B cell (primary cell): ENCODE measurements around the gene DOCK4. TPM values are rescaled to one million over a fixed set of nuclear protein-coding genes. Genes with fewer than 3 reads are reported as not detected.

Experiments used
- ATAC-seq: fragments of 200-7000 bp; cut with Tn5 transposase; one replicate; pipeline ENCODE4 v1.10.0; 2021; ENCODE audit warnings: low read depth, mild to moderate bottlenecking, moderate number of reproducible peaks, moderate library complexity
- CTCF ChIA-PET: fragments of 350-600 bp; sonication (Branson Sonifier 250); formaldehyde crosslinking; loops from one replicate; lab custom pipeline; 2021; ENCODE audit warnings: antibody characterized with exemption, inconsistent platforms; lab: Charles Lee
- POLR2A ChIA-PET: fragments of 350-600 bp; sonication (Branson Sonifier 250); formaldehyde crosslinking; loops from one replicate; lab custom pipeline; 2021; ENCODE audit warnings: antibody characterized with exemption; lab: Charles Lee
- DNase-seq: peaks from one replicate; pipeline ENCODE4 v3.0.0; 2013
- H2AFZ ChIP-seq: 2 replicates; pipeline ENCODE4 v1.6.1; 2012; ENCODE audit warnings: mild to moderate bottlenecking, low read depth, low read length; ENCODE audit not compliant: insufficient read depth, poor library complexity, severe bottlenecking
- H3K27ac ChIP-seq, 2 donors: 1 replicate in 1 of 2; 2 replicates in 1 of 2; pipeline ENCODE4 v1.5.1; 2012 to 2013; ENCODE audit warnings: low read length in 2 of 2, mild to moderate bottlenecking in 2 of 2, moderate library complexity in 1 of 2
- H3K27me3 ChIP-seq, 4 experiments: fragments of 200-600 bp in 1 of 4; sonication (generic) in 1 of 4; replicated peaks in 1 of 4; 1 replicate in 2 of 4; 2 replicates in 2 of 4; pipeline versions ENCODE4 v1.6.1 to v1.7.0; 2013 to 2016; ENCODE audit warnings: low read length in 3 of 4, mild to moderate bottlenecking in 2 of 4, mixed read lengths in 1 of 4, moderate library complexity in 1 of 4; ENCODE audit not compliant: insufficient read depth in 4 of 4, control insufficient read depth in 3 of 4; ENCODE audit errors: control extremely low read depth in 1 of 4
- H3K36me3 ChIP-seq, 2 experiments: replicated peaks in 1 of 2; 1 replicate in 1 of 2; 2 replicates in 1 of 2; pipeline versions ENCODE4 v1.6.1 to v1.7.1; 2013; ENCODE audit warnings: low read length in 1 of 2; ENCODE audit not compliant: insufficient read depth in 2 of 2, control insufficient read depth in 1 of 2; ENCODE audit errors: control extremely low read depth in 1 of 2, extremely low read depth in 1 of 2
- H3K4me1 ChIP-seq, 2 donors: fragments of 200-600 bp in 1 of 2; sonication (generic) in 1 of 2; 1 replicate in 1 of 2; 2 replicates in 1 of 2; pipeline versions ENCODE4 v1.5.1 to v1.6.1; 2013 to 2017; ENCODE audit warnings: low read length in 2 of 2; ENCODE audit not compliant: control insufficient read depth in 2 of 2, insufficient read depth in 2 of 2
- H3K4me2 ChIP-seq: replicated peaks from 2 replicates; pipeline ENCODE3; 2012; ENCODE audit warnings: mild to moderate bottlenecking, low read depth, low read length; ENCODE audit not compliant: poor library complexity, severe bottlenecking
- H3K4me3 ChIP-seq, 5 experiments: fragments of 200-600 bp in 1 of 5; sonication (generic) in 1 of 5; 1 replicate in 3 of 5; 2 replicates in 2 of 5; pipeline versions ENCODE4 v1.5.1 to v1.7.0; 2011 to 2016; ENCODE audit warnings: low read length in 4 of 5, mild to moderate bottlenecking in 4 of 5, low read depth in 2 of 5, control low read depth in 1 of 5, moderate library complexity in 1 of 5; ENCODE audit not compliant: insufficient read depth in 1 of 5; ENCODE audit errors: control extremely low read depth in 1 of 5, extremely low read depth in 1 of 5
- H3K79me2 ChIP-seq: fragments of 200-600 bp; sonication (generic); one replicate; pipeline ENCODE4 v1.6.0; 2016; ENCODE audit warnings: low read length; ENCODE audit not compliant: control insufficient read depth, insufficient read depth
- H3K9ac ChIP-seq: fragments of 200-600 bp; sonication (generic); 2 replicates; pipeline ENCODE4 v1.6.1; 2017; ENCODE audit warnings: mild to moderate bottlenecking, low read length, moderate library complexity
- H3K9me3 ChIP-seq, 3 donors: one replicate each; pipeline versions ENCODE4 v1.6.1 to v1.7.1; 2013; ENCODE audit warnings: low read length in 2 of 3; ENCODE audit not compliant: control insufficient read depth in 2 of 3, insufficient read depth in 1 of 3; ENCODE audit errors: control extremely low read depth in 1 of 3
- H4K20me1 ChIP-seq: 2 replicates; pipeline ENCODE4 v1.6.0; 2012; ENCODE audit warnings: mild to moderate bottlenecking, low read length; ENCODE audit not compliant: insufficient read depth, control insufficient read depth, poor library complexity, severe bottlenecking
- H3K27ac Mint-ChIP-seq: one replicate; pipeline ENCODE4 v1.8.0; 2021; ENCODE audit warnings: mixed read lengths
- H3K27me3 Mint-ChIP-seq: one replicate; pipeline ENCODE4 v1.8.0; 2021; ENCODE audit warnings: mixed read lengths
- H3K4me1 Mint-ChIP-seq: one replicate; pipeline ENCODE4 v1.8.0; 2021; ENCODE audit warnings: mixed read lengths
- H3K4me3 Mint-ChIP-seq: one replicate; pipeline ENCODE4 v1.8.0; 2021; ENCODE audit warnings: mixed read lengths
- H3K9me3 Mint-ChIP-seq: one replicate; pipeline ENCODE4 v1.8.0; 2022; ENCODE audit warnings: mixed read lengths; ENCODE audit not compliant: insufficient read depth
- EZH2 ChIP-seq: IDR thresholded peaks from 2 replicates; pipeline ENCODE4 v1.6.1; 2012; ENCODE audit warnings: borderline replicate concordance, low read depth, mild to moderate bottlenecking, moderate library complexity, low read length; ENCODE audit not compliant: insufficient read depth, poor library complexity, severe bottlenecking
- WGBS: methylation state at CpG from one replicate; pipeline ENCODE4 v1.1.5; 2013; ENCODE audit warnings: missing lambda C conversion rate; ENCODE audit not compliant: insufficient coverage; 5-methylcytosine and 5-hydroxymethylcytosine counted together
- intact Hi-C: fragments of 100-400 bp; cut with micrococcal nuclease; formaldehyde crosslinking; loops from one replicate; pipeline ENCODE4 v1.10.0; 2022
- polyA plus RNA-seq: library from polyadenylated mRNA; depleted of rRNA; stranded (reverse); fragments of >200 nt; gene quantifications from 2 replicates; pipeline ENCODE4 v1.2.3, GENCODE V29; 2012
- total RNA-seq, 2 donors: library from RNA; stranded (reverse); fragments of 120-200 nt in 1 of 2; gene quantifications; 1 replicate in 1 of 2; 2 replicates in 1 of 2; pipeline versions ENCODE4 v1.2.3 to v1.2.4, GENCODE V29; 2013 to 2022
- TF ChIP-seq, protein P1 (sequence below): fragments of 200-600 bp; IDR thresholded peaks from one replicate; pipeline ENCODE4 v1.8.0; 2022; ENCODE audit warnings: antibody characterized with exemption, mild to moderate bottlenecking

DOCK4 gene
- total and polyA plus RNA-seq, 2 donors (not counting 1 experiment from before 2014, with no cell fraction given) = 0.03 to 4.1 TPM

- ChIA-PET POLR2A (no interaction called here), CTCF (no interaction called here)
- Mint-ChIP-seq H3K27me3 (peaks cover 5% of the 10 kb centered on the region), H3K4me3 (no peak overlapping the region), H3K27ac (no peak overlapping the region), H3K9me3 (no peaks in the 10 kb centered on the region), H3K4me1 (no peaks in the 10 kb centered on the region)
- Histone ChIP-seq H3K27me3 (peaks cover 0 to 4% (median 0%) of the 10 kb centered on the region in 4 experiments), H3K9ac (no peak overlapping the region), H3K36me3 (no peaks in the 10 kb centered on the region), H4K20me1 (no peaks in the 10 kb centered on the region), H3K4me3 (no peak overlapping the region), H3K4me1 (no peaks in the 10 kb centered on the region), H3K79me2 (no peaks in the 10 kb centered on the region), H3K4me2 (no peak overlapping the region), H3K9me3 (no peaks in the 10 kb centered on the region), H2AFZ (no peak overlapping the region), H3K27ac (no peak overlapping the region)
- ATAC-seq (no peak), DNase-seq (no peak)
- 100% methylated on average over 2 of the region's 4 CpGs for WGBS
- intact Hi-C loops = no loop called here
- TF ChIP-seq, protein P1, sequence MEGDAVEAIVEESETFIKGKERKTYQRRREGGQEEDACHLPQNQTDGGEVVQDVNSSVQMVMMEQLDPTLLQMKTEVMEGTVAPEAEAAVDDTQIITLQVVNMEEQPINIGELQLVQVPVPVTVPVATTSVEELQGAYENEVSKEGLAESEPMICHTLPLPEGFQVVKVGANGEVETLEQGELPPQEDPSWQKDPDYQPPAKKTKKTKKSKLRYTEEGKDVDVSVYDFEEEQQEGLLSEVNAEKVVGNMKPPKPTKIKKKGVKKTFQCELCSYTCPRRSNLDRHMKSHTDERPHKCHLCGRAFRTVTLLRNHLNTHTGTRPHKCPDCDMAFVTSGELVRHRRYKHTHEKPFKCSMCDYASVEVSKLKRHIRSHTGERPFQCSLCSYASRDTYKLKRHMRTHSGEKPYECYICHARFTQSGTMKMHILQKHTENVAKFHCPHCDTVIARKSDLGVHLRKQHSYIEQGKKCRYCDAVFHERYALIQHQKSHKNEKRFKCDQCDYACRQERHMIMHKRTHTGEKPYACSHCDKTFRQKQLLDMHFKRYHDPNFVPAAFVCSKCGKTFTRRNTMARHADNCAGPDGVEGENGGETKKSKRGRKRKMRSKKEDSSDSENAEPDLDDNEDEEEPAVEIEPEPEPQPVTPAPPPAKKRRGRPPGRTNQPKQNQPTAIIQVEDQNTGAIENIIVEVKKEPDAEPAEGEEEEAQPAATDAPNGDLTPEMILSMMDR = no peak
- TF ChIP-seq EZH2 = no peak
Observed at GRCh38 chr7:112068967-112069366, 137.2 kb downstream of the DOCK4 start.

DNA sequence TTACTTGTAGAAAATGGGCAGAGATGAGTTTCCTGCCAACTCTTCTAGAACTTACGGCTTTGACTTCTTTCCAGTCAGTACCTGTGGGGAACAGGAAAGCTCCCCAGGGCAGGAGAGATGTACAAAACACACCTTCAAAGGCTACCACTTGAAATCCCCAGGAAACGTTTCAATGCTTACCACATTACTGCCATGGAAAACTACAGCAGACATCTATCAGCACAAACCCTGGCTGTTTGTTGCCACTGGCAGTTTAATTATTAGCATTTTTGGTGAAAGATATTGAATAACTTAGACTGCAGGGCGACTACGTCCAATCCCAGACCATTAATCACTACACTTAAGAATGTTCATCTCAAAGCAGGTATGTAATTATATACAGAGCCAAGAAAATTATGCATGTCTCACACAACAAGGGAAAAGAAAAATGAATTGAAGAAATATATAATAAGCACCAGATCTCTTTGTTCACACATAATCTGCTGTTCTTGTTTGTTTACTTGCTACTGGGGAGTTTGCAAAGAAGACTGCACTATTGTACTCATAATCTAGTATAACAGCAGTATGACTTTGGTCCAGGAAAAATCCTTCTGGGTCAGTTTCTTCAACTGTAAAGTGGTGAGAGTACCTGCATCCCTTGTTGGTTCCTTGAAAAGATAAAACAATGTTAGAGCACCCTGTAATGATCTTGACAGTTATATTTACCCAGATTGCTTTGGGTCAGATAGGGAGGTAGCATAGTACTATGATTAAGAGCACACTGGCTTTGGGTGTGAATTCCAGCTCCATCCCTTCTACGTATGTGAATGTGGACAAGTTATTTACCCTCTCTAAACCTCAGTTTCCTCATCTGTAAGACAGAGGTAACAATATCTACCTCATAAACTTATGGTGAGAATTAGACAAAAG lies 138.3 kb downstream of the DOCK4 start:
- H3K79me2 ChIP-seq = no peaks in the 10 kb centered on the region
- H3K4me1 ChIP-seq = no peaks in the 10 kb centered on the region
- intact Hi-C loops = no loop called here
- no peak overlapping the region for H3K27ac ChIP-seq
- H3K27me3 ChIP-seq = peaks cover 0 to 4% (median 0%) of the 10 kb centered on the region in 4 experiments
- H3K9me3 ChIP-seq = no peaks in the 10 kb centered on the region
- H3K4me1 Mint-ChIP-seq = no peaks in the 10 kb centered on the region
- TF ChIP-seq, protein P1 = no peak
- TF ChIP-seq EZH2 = no peak
- peaks cover 5% of the 10 kb centered on the region for H3K27me3 Mint-ChIP-seq
- H2AFZ ChIP-seq = no peak overlapping the region
- H3K9ac ChIP-seq = no peak overlapping the region
- H4K20me1 ChIP-seq = no peaks in the 10 kb centered on the region
- WGBS = no CpG with 5 or more reads among the region's 5 CpGs
- no peak overlapping the region for H3K4me2 ChIP-seq
- ChIA-PET CTCF (no interaction called here), POLR2A (no interaction called here)
- H3K4me3 ChIP-seq = no peak overlapping the region
- no peak overlapping the region for H3K4me3 Mint-ChIP-seq
- no peaks in the 10 kb centered on the region for H3K36me3 ChIP-seq
- no peak for ATAC-seq
- no peak overlapping the region for H3K27ac Mint-ChIP-seq
- no peak for DNase-seq
- no peaks in the 10 kb centered on the region for H3K9me3 Mint-ChIP-seq
